GM20431 (cell line): Measurements from ENCODE around the gene RMC1.
"Not testable (repeated sequence)": the region's sequence is repeated elsewhere in the genome, so short reads cannot be mapped to it uniquely, and the experiment has no call there.

Source experiments
- in situ Hi-C: fragments of 300-500 bp; cut with MseI, MboI; formaldehyde crosslinking; loops from one replicate; pipeline ENCODE4 v1.15.0; 2020; ENCODE audit warnings: low sequenced_read_pairs; ENCODE audit not compliant: unreplicated experiment

Gene RMC1

DNA sequence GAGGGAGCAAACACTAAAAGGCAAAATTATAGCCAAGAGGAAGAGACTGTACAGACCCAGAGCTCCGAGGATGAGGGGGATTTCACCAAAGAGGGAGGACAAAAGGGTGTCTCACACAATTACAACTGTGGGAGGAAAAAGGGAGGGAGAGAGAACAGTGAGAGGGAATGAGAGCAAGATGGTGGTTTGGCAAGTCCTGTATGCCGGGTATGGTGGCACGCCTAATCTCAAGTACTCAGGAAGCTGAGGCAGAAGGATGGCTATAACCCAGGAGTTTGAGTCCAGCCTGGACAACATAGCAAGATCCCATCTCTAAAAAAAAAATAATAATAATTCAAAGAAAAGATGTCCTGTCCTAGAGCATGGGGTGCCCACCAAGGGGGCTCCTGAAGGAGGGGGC is 48.7 kb downstream of the RMC1 start:
- in situ Hi-C loops = no loop called here

DNA sequence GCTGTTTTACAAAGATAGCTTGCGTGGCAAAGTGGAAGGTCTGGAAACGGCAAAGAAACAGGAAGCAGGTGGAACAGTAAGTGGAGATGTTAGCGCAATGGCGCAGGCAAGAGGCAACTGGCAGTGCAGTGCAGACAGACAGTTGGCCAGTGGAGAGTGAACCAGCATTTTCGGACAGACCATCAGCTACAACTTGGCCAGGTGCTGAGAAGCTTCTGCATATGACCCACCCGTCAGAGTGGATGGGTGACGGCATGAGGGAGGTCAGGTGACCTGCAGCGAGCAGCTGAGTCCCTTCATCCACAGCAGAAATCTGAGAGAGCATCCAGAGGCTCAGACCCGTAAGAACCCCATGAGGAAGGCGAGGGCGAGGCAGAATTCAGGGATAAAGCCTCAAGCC is 49.2 kb downstream of the RMC1 start:
- in situ Hi-C loops = no loop called here

GRCh38 chr18:23553887-23554286 is 50.6 kb downstream of the RMC1 start:
- in situ Hi-C loops = no loop called here

DNA sequence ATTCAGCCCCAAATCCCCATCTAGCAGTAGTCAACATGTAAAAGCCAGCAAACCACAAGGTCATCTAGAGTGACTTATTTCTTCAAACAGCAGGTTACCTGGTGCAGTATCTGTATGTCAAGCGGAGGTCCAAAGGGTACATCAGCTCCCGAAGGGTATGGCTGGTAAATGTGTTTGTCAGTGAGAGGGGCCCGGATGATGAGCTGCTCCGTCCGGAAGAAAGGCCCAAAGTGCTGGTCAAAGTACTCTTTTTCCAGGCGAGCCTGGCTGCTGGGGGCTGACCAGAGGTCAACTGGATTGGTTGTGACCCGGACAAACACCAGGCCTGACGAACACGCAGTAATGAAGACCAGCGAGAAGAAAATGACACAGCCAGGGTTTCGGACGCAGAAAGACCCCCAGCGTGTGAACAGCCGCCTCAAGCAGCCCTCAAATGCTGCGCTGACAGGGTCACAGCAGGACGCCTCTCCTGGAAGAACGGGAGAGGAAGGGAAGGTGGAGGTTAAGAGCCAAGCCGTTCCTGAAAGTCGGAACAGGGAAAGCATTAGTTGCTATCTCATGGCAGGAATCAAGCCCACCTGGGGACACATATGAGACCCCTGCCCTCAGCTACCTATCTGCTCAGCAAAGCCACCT is 53.0 kb downstream of the RMC1 start:
- in situ Hi-C loops = no loop called here

- in situ Hi-C loops = not testable (repeated sequence)
Observed at GRCh38 chr18:23557511-23557910, 54.2 kb downstream of the RMC1 start.

- in situ Hi-C loops = no loop called here
Observed at GRCh38 chr18:23560186-23560585, 56.9 kb downstream of the RMC1 start.

DNA sequence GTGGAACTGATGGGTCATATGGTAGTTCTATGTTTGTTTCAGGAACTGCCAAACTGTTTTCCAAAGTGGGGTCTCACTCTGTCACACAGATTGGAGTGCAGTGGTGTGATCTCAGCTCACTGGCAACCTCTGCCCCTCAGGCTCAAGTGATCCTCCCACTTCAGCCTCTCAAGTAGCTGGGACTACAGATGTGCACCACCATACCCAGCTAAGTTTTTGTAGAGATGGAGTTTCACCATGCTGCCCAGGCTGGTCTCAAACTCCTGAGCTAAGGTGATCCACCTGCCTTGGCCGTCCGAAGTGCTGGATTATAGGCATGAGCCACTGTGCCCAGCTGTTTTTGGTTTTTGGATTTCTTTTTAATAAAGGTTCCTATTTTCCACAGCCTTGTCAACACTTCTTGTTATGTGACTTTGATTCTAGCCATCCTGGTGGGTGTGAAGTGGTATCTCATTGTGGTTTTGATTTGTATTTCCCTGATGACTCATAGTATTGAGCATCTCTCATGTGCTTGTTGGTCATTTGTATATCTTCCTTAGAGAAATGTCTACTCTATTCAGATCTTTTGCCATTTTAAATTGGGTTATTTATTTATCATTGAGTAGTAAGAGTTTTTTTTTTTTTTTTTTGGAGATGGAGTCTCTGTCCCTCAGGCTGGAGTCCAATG is 60.2 kb downstream of the RMC1 start:
- in situ Hi-C loops = no loop called here

DNA sequence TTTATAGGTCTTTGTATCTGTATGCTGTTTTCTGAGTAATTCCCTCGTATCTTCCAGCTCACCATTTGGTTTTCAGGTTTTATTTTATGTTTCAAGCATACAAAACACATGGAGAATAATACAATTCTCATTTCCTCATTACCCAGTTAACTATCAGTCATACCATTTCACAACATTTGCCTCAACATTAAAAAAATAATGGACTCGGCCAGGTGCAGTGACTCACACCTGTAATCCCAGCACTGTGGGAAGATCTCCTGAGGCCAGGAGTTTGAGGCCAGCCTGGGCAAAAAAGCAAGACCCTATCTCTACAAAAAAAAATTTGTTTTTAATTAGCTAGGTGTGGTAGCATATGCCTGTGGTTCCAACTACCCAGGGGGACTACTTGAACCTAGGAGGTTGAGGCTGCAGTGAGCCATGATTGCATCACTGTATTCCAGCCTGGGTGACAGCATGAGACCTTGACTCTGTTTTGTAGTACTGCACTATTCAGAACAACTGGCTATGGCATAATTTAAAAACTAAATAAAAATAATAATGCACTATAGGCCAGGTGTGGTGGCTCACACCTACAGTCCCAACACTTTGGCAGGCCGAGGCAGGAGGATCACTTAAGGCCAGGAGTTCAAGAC is 62.7 kb downstream of the RMC1 start:
- in situ Hi-C loops = no loop called here

GRCh38 chr18:23567671-23568070 is 64.4 kb downstream of the RMC1 start:
- in situ Hi-C loops = no loop called here

DNA sequence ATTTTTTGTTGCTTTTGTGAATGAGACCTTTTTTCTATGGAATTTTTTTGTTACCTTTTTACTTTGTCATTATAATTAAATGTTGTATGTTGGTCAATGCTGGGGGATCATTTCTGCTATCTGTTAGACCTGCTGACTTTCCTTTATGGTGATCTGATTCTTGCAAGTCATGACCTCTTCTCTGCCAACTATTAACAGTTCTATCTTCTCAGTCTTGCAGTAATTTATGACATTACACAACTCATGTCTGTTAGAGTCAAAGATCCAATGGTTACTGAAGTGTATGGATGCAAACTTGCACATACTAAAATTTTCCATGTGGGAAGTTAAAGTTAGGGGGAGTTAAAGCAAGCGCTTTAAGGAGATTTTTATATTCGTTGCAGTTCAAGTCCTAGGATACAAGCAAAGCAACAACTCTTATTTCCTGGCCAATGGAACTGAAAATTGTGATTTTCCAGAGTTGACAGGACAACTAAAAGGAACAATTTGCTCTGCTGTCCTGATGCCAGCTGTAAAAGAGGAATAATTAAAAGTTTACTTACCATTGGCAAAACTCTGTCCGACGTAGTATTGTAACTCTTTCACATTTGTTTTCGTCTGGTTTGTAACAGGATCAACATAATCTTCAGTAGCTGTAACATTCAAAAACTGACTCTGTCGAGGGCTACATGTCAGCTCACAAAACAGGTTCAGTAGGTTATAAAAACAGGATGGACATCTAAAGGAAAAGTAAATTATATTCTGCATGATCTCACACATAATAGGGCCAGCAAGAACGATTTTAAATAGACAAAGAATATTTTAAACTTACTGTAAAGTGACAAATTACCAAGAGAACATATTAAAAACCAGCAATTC is 65.2 kb downstream of the RMC1 start:
- in situ Hi-C loops = no loop called here

DNA sequence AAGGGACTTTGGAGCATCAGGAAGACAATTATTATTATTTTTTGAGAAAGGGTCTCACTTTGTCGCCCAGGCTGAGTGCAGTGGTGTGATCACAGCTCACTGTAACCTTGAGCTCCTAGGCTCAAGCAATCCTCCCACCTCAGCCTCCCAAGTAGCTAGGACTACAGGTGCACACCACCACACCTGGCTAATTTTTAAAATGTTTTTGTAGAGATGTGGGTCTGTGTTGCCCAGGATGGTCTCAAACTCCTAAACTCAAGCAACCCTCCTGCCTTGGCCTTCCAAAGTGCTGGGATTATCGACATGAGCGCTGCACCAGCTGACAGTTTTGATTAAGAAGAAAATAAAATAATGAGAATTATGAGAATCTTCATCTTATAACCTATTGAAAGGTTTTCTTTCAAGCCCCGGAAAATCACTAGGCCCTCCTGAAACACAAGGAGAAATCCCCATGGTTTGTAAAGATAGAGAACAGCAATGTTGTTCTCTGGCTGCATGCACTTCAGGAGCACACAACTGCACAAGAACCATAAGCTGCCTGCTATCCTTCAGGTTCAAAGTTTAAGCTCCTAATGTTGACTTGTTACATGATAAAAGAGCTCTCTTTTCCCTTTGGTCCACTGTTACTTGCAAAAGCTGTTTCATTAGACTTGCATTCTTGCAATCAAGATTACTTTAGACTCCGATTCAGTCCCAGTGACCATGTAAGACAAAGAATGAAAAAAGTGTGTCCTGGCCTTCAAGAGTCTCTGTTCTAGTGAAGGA is 66.2 kb downstream of the RMC1 start:
- in situ Hi-C loops = no loop called here

DNA sequence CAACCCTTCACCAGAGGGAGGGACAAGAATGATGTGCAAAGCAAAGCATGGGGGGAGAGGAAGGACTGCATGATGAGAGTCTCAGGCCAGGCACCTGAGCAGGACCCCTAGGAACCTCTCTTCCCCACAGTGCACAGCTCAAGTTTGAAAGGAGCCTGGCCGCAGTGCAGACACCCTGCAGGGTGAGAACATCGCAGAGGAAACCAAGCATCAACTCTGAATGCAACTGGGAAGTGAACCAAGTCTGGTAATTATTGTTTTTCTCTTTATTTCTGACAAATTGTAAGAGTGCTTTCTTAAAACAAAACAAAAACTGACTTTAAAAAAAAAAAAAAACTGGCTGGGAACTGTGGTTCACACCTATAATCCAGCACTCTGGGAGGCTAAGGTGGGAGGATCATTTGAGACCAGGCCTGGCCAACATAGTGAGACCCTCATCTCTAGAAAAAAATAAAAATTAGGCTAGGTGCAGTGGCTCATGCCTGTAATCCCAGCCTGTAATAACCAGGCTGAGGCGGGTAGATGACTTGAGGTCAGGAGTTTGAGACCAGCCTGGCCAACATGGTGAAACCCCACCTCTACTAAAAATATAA is 67.7 kb downstream of the RMC1 start:
- in situ Hi-C loops = no loop called here

GRCh38 chr18:23572012-23572411 is 68.7 kb downstream of the RMC1 start:
- in situ Hi-C loops = no loop called here

- in situ Hi-C loops = no loop called here
Observed at GRCh38 chr18:23572570-23572969, 69.3 kb downstream of the RMC1 start.

DNA sequence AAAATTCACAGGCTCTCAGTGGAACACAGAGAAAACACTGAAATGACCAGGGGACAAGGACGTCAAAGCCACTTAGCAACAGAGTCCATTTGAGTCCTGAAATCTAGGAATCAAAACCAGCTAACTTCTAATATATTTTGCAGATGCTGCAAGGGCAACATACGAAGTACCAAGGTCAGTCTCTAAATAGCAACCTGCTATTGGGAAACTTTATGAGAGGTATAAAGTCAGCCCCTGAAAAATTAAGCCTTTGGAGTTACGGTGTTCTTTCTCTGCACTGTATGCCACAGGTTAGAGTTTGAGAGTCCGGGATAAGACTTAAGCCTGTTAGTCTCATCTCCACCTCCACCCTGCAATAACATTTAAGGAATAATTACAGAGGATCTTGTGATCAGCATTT is 69.7 kb downstream of the RMC1 start:
- in situ Hi-C loops = no loop called here

GRCh38 chr18:23573626-23574431 is 70.5 kb downstream of the RMC1 start:
- in situ Hi-C loops = no loop called here

DNA sequence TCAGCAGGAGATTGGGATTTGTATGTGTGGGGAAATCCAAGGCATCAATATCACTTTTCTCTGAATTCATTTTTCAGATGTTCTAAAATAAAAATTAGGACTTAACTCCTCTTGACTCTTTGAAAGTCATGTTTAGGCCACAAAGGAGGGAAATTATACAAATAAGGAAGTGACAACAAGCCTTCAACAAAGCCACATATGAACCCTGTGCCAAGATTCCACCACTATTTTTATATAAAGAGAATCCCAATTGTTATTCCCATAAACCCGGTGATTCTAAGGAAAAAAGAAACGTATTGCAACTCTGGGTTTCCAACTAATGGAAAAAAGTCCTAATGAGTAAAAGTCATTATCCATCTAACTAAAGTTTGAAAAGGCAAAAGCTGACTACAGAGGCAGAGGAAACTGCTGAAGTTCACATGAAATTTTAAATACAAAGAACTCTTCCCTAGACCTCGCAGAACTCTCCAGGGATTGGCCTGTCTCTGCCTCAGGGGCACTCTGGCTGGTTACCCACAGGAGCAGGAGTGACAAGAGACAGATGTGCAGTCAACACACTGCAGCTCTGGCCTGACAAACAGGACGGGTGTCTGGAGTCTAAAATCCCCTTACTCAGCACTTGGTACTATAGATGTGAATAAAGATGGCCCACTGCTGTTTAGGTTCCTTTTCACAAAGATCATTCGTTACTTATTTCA is 71.4 kb downstream of the RMC1 start:
- in situ Hi-C loops = no loop called here

GRCh38 chr18:23575309-23575651 is 72.0 kb downstream of the RMC1 start:
- in situ Hi-C loops = no loop called here
